RCC 7860 (cell line): Measurements from ENCODE around the gene JADE1.
A peak's percentile ranks its signal among the peaks of the same experiment; 100 is the strongest.

Source experiments
- DNase-seq: peaks from one replicate; pipeline ENCODE4 v3.0.0-alpha.2; 2015; ENCODE audit warnings: low spot score
- FAIRE-seq: peaks from 2 replicates; lab custom pipeline; 2012; peaks lifted over from hg19 to GRCh38; lab: Jason Lieb, UNC

The JADE1 gene

DNA sequence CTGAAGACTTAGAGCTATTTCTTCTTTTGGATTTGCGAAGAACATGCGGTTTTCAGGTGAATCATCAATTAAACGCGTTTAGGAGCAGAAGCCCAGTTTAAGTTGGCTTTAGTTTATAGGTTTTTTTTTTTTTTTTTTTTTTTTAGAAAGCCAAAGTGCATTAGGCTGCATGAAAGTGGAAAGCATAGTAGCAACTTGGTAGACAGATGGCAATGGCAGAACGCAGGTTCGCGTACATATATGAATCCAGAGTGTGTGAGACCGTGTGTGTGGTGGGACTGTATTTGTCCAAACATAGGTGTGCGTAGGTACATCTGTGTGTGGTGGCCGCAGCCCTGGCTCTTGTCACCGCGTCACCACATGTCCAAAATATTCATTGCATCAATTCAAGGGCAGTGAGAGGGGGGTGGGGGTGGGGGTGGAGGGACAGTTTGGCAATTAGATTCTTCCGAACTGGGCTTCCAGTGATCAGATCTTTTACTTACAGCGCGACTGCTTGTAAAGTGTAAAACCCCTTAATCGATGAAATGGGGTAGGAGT is 901 bp downstream of the JADE1 start:
- no peak for FAIRE-seq
- DNase-seq = peak; percentile 52

GRCh38 chr4:128810871-128811570 is 1.5 kb downstream of the JADE1 start:
- peak; percentile 87 for DNase-seq
- FAIRE-seq = peak; percentile 60

GRCh38 chr4:128811571-128812441 is 2.3 kb downstream of the JADE1 start:
- DNase-seq = peak; percentile 85
- no peak for FAIRE-seq

- peak; percentile 58 for DNase-seq
- FAIRE-seq = no peak
Observed at GRCh38 chr4:128812442-128813235, 3.1 kb downstream of the JADE1 start.

GRCh38 chr4:128813965-128814364 is 4.5 kb downstream of the JADE1 start:
- FAIRE-seq = no peak
- DNase-seq = no peak

GRCh38 chr4:128818442-128818841 is 8.9 kb downstream of the JADE1 start:
- FAIRE-seq (no peak), DNase-seq (no peak)

DNA sequence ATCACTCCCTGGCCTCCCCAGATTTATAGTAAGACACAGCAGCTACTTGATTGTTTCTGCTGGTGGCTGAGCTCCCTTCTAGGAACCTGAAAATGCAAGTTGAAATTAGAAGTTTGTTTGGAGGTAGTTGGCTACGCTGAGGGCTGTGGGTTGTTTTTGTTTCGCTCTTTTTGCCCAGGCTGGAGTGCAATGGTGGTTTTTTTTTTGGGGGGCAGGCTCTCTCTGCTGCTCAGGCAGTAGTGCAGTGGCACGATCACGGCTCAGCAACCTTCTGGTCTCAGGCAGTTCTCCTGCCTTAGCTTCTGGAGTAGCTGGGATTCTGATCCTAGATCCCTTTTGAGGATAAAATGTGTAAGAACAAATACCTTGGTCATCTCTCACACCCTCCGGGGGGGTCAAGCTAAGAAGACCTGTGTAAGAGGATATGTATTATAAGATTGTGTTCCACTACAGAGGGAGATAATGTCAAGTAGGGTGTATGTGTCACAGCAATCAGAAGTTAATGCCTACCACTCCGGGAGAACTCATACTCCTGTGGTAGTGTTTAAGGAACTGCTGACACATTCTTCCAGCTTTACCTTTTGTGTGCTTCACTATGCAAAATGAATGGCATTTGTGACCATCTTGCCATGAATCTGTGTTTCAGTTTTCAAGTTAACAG is 9.7 kb downstream of the JADE1 start:
- peak; percentile 79 for FAIRE-seq
- DNase-seq = peak; percentile 80

DNA sequence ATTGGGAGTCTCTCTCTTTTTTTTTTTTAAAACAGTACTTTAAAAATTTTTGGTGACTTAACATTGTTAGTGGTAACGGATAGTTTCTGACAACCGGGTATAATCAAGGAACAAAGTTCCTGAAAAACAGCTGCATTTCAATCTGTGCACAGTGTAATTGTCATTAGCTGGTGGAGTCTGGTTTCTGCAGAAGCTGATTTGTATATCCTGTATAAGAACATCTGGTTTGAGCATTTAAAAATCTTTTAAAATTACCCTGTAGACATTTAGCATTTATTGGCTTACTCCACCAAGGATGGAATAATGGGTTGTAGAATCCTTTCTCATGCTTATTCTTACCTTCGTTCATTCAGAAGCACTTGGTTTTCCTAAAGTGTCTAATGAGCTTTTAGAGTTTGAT is 11.2 kb downstream of the JADE1 start:
- no peak for DNase-seq
- no peak for FAIRE-seq

DNA sequence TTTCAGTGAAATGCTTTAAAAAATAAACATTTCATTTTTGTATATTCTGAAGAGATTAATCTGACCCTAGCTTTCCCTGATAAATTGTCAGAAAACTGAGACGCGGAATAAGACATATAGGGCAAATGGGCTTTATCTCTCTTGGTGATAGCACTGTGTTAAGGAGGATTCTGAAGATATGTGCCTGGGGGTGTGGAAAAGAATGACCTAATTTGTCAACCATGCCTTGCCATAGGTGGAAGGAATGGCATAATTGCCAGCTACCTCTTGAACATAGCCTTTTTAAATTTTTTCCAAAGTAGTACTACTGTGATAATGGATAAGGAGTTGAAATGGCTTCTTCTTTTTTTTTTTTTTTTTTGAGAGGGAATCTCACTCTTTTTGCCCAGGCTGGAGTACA is 11.7 kb downstream of the JADE1 start:
- no peak for FAIRE-seq

DNA sequence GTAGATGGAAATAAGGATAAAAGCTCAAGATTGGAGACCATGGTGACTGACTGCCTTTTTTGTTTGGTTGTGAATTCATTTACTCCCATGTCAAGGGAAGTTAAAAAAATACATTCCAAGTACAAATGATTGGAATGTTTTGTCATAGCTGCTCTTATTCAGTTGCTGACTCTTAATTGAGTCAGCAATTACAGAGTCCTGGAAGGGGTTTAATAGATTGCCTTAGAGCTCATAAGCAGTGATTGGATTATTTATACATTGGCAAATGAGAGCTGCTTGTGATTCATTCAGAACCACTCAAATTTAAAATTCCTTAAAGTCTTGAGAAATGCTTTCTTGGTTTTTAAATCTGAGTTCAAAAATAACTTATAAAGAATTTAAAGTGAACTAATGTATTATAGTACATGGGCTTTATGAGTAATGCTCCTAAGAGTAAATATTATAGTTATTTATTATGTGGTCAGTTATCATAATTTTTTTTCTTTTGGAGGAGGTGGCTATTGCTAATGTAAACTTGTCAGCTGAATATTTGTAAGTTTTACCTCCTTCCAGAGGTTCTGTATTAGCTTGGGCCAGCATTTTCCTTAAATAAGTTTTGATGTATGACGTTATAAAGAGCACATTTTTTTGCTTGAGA is 13.6 kb downstream of the JADE1 start:
- DNase-seq (peak; percentile 84), FAIRE-seq (peak; percentile 84)

More for the DNA sequence above, 11.7 kb downstream of the JADE1 start:
- DNase-seq = no peak

- DNase-seq (peak; percentile 8), FAIRE-seq (no peak)
Observed at GRCh38 chr4:128825226-128825625, 15.7 kb downstream of the JADE1 start.

DNA sequence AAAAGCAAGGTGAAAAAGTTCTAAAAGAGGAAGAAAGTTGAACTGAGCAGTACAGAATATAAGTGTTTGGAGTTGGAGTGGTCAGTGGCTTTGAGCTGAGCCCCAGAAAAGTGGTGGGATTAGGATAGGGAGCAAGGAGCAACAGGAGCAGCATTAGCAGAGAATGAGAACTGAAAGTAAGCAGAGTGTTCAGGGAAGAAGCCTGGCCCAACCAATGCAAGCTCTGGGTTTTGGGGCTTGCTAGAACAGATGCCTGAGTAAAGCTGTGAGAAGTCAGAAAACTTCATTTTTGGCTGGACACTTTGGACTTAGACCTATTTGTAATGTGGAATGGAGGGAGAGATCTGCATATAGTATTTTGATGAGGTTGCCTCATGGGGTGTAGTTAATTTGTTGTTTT is 17.8 kb downstream of the JADE1 start:
- DNase-seq (no peak), FAIRE-seq (no peak)

- DNase-seq (no peak), FAIRE-seq (no peak)
Observed at GRCh38 chr4:128830906-128831503, 21.5 kb downstream of the JADE1 start.

GRCh38 chr4:128831531-128832242 is 22.2 kb downstream of the JADE1 start:
- DNase-seq (no peak), FAIRE-seq (no peak)

DNA sequence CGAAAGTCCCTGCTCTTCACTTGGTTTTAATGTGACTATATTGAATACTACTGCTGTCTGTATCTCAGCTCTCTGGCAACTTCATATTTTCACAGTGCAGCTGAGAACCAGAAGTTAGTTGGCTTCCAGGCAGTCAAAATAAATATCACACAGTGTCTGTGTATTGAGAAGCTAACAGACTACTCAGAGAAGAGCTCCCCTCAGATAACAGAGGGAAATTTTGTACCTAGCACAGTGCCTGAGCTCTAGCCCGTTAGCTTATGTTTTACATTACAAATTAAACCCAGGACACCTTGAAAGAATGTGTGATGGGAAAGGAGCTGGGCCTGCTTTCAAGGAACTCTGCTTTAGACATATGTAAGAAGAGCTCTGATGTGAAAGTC is 22.7 kb downstream of the JADE1 start:
- FAIRE-seq (no peak), DNase-seq (no peak)

DNA sequence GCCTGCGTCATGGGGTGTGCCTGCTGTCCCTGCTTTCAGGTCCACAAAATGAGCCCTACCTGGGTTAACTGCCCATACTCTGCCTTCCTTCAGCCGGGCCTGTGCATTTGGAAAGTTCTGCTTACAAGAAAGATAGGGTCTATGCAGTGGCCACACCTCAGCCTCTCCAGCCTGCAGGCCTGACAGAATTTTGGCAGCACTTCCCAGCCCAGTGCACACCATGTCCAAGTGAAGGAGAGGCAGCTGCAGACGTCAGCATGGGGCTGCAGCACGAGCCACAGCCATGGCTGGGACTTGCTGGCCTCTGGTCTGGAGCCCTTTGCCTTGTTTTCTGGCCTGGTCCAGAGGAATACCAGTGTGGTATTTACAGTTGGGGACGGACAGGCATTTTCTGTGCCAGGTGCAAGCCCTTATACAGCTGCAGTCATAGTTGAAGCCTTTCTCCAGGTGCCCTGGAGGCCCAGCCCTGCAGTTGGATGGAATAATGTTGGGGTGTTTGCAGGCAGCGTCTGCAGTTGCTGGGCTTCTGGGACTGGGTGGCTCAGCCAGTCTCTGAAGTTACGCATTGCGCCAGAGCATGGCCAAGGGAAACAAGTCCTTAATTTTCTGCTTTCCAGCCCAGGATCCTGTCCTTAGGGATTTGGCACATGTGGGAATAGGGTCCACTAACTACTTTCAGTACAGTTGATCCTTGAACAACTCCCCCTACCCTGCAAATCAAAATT is 26.2 kb downstream of the JADE1 start:
- DNase-seq (no peak), FAIRE-seq (no peak)

GRCh38 chr4:128837198-128837597 is 27.7 kb downstream of the JADE1 start:
- DNase-seq (no peak), FAIRE-seq (no peak)

DNA sequence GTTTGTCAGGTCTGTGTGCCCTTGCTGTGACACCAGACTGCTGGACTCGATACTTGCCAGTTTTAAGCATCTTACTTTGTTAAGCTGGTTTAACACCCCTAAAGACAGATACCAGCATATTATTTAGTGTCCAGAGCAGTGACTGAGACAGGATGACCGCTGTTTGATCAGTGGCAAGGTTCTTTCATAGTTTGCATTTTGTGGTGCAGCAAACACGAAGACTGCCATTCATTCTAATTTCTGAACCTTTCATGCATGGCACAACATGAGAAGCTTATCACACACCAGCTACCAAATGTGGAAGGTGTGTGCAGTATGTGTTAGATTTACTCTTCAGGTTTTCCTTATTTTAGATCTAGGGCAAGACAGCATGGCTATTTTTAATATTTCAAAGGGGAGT is 28.2 kb downstream of the JADE1 start:
- DNase-seq = no peak
- no peak for FAIRE-seq
